Fibroblast of lung (primary cell): ENCODE results near the gene SEC23IP. TPM values are rescaled to one million over a fixed set of nuclear protein-coding genes. Genes with fewer than 3 reads are reported as not detected.
"Not testable (repeated sequence)": the region's sequence is repeated elsewhere in the genome, so short reads cannot be mapped to it uniquely, and the experiment has no call there.

ENCODE experiments used
- DNase-seq, 2 donors: peaks; one replicate each; pipeline versions ENCODE4 v3.0.0 to v3.0.0-alpha.2; 2010; ENCODE audit warnings: low read depth in 2 of 2
- H2AFZ ChIP-seq: 2 replicates; pipeline ENCODE4 v1.5.1; 2012; ENCODE audit warnings: low read length, control low read depth, inconsistent platforms
- H3K27ac ChIP-seq: 2 replicates; pipeline ENCODE4 v1.5.1; 2011; ENCODE audit warnings: low read length, control low read depth; ENCODE audit not compliant: insufficient read depth
- H3K27me3 ChIP-seq: 2 replicates; pipeline ENCODE4 v1.5.1; 2011; ENCODE audit warnings: mild to moderate bottlenecking, low read length; ENCODE audit not compliant: control insufficient read depth, insufficient read depth
- H3K36me3 ChIP-seq: 2 replicates; pipeline ENCODE4 v1.5.1; 2011; ENCODE audit warnings: low read length; ENCODE audit not compliant: control insufficient read depth, insufficient read depth
- H3K4me1 ChIP-seq: 2 replicates; pipeline ENCODE4 v1.5.1; 2011; ENCODE audit warnings: low read length; ENCODE audit not compliant: control insufficient read depth, insufficient read depth; ENCODE audit errors: extremely low read depth
- H3K4me2 ChIP-seq: 2 replicates; pipeline ENCODE4 v1.5.1; 2011; ENCODE audit warnings: low read length, control low read depth; ENCODE audit not compliant: insufficient read depth; ENCODE audit errors: extremely low read depth
- H3K4me3 ChIP-seq, 4 experiments: fragments of 200-600 bp in 1 of 4; sonication (generic) in 1 of 4; replicated peaks in 1 of 4; 2 replicates each; pipeline ENCODE4 v1.5.1; 2011 to 2016; ENCODE audit warnings: low read length in 4 of 4, low read depth in 3 of 4, mild to moderate bottlenecking in 3 of 4, control low read depth in 2 of 4, inconsistent platforms in 1 of 4, mixed read lengths in 1 of 4; ENCODE audit not compliant: insufficient read depth in 1 of 4; ENCODE audit errors: control extremely low read depth in 1 of 4
- H3K79me2 ChIP-seq: 2 replicates; pipeline ENCODE4 v1.5.1; 2012; ENCODE audit warnings: mild to moderate bottlenecking, low read length, inconsistent platforms; ENCODE audit not compliant: control insufficient read depth, insufficient read depth
- H3K9ac ChIP-seq: 2 replicates; pipeline ENCODE4 v1.5.1; 2011; ENCODE audit warnings: mild to moderate bottlenecking, low read length, control low read depth; ENCODE audit not compliant: insufficient read depth
- H3K9me3 ChIP-seq: 2 replicates; pipeline ENCODE4 v1.5.1; 2012; ENCODE audit warnings: low read depth, low read length; ENCODE audit not compliant: control insufficient read depth, insufficient read depth
- H4K20me1 ChIP-seq: 2 replicates; pipeline ENCODE4 v1.5.1; 2011; ENCODE audit warnings: low read length; ENCODE audit not compliant: control insufficient read depth, insufficient read depth; ENCODE audit errors: extremely low read depth
- EZH2 ChIP-seq: IDR thresholded peaks from 2 replicates; pipeline ENCODE4 v1.5.1; 2012; ENCODE audit warnings: low read length, control low read depth, mild to moderate bottlenecking; ENCODE audit errors: missing control alignments
- polyA plus RNA-seq, 2 donors: library from polyadenylated mRNA; depleted of rRNA in 1 of 2; stranded (reverse) in 1 of 2; unstranded in 1 of 2; fragments of >200 nt; gene quantifications; 2 replicates each; pipeline ENCODE4 v1.2.1, GENCODE V29; 2011 to 2012; ENCODE audit warnings: missing spikeins in 1 of 2
- total RNA-seq: library from RNA; depleted of rRNA; stranded (reverse); fragments of >200 nt; gene quantifications from 2 replicates; pipeline ENCODE4 v1.2.1, GENCODE V29; 2014
- TF ChIP-seq, protein P1 (sequence below), 2 donors: IDR thresholded peaks in 1 of 2; conservative IDR thresholded peaks in 1 of 2; 1 replicate in 1 of 2; 2 replicates in 1 of 2; pipeline ENCODE4 v1.5.1; 2011 to 2012; ENCODE audit warnings: low read length in 2 of 2, control low read depth in 1 of 2, inconsistent platforms in 1 of 2, low read depth in 1 of 2, mild to moderate bottlenecking in 1 of 2

The SEC23IP gene
- total and polyA plus RNA-seq, 2 donors (not counting 1 experiment from before 2014, with no cell fraction given) = 16.3 to 47.1 TPM

DNA sequence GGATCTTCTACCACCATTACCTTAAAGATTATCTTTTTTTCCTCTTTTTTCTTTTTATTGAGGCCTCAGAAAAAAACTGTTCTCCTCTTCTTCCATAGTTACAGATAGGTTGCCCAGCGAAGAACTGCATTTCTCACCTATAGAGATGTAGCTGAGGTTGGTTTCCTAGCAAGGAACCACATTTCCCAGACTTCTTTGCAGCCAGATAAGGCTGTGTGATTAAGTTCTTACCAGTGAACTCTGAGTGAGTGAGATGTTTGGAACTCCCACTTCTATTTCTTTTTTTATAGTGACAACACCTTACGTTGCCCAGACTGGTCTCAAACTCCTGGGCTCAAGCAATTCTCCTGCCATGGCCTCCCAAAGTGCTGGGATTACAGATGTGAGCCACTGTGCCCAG is 14.0 kb upstream of the SEC23IP start:
- no peak for DNase-seq
- no peaks in the 10 kb centered on the region for H3K79me2 ChIP-seq
- no peaks in the 10 kb centered on the region for H3K27me3 ChIP-seq
- no peaks in the 10 kb centered on the region for H3K36me3 ChIP-seq
- H3K4me3 ChIP-seq = no peak overlapping the region
- no peak overlapping the region for H3K9ac ChIP-seq
- TF ChIP-seq, protein P1, sequence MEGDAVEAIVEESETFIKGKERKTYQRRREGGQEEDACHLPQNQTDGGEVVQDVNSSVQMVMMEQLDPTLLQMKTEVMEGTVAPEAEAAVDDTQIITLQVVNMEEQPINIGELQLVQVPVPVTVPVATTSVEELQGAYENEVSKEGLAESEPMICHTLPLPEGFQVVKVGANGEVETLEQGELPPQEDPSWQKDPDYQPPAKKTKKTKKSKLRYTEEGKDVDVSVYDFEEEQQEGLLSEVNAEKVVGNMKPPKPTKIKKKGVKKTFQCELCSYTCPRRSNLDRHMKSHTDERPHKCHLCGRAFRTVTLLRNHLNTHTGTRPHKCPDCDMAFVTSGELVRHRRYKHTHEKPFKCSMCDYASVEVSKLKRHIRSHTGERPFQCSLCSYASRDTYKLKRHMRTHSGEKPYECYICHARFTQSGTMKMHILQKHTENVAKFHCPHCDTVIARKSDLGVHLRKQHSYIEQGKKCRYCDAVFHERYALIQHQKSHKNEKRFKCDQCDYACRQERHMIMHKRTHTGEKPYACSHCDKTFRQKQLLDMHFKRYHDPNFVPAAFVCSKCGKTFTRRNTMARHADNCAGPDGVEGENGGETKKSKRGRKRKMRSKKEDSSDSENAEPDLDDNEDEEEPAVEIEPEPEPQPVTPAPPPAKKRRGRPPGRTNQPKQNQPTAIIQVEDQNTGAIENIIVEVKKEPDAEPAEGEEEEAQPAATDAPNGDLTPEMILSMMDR (conservative IDR thresholded peaks at IDR 0.05 in 1 of 2, IDR thresholded peaks at IDR 0.05 in 1 of 2; ENCODE audit: low read depth in 1 of 2, low read length in 2 of 2) = no peak
- TF ChIP-seq EZH2 = no peak
- H3K27ac ChIP-seq = no peak overlapping the region
- no peaks in the 10 kb centered on the region for H3K4me1 ChIP-seq
- H4K20me1 ChIP-seq = no peaks in the 10 kb centered on the region
- H2AFZ ChIP-seq = no peak overlapping the region
- H3K9me3 ChIP-seq = no peaks in the 10 kb centered on the region
- no peak overlapping the region for H3K4me2 ChIP-seq

DNA sequence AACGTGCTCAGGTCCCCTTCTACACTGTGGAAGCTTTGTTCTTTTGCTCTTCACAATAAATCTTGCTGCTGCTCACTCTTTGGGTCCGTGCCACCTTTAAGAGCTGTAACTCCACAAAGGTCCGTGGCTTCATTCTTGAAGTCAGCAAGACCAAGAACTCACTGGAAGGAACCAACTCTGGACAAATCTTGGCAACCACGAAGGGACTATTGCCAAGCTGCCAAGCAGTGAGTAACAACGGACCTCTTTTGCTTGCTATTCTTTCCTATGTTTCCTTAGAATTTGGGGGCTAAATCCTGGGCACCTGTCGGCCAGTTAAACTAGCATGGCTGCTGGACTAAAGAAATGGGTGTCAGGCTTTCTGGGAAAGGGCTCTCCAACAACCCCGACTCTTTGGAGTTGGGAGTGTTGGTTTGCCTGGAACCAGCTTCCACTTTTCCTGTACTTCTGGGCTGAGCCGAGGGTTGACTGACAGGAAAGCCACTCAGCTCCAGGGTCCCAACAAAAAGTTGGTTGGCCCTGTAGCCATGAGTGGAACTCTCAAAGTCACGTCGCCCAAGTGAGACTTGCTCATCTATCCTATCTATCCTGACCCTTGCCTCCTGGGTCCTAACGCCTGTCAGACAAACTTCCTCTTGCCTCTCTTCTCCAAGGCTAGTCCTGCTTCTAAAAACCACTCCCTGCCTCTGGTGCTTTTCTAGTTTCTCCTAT is 8.5 kb upstream of the SEC23IP start:
- H3K9me3 ChIP-seq, H3K9ac ChIP-seq, H3K27me3 ChIP-seq, H3K4me3 ChIP-seq, H3K4me2 ChIP-seq, H2AFZ ChIP-seq, H4K20me1 ChIP-seq, H3K79me2 ChIP-seq, H3K4me1 ChIP-seq, H3K36me3 ChIP-seq, H3K27ac ChIP-seq: not testable (repeated sequence)
- DNase-seq = peak in 1 of 2 donors; percentile 33

DNA sequence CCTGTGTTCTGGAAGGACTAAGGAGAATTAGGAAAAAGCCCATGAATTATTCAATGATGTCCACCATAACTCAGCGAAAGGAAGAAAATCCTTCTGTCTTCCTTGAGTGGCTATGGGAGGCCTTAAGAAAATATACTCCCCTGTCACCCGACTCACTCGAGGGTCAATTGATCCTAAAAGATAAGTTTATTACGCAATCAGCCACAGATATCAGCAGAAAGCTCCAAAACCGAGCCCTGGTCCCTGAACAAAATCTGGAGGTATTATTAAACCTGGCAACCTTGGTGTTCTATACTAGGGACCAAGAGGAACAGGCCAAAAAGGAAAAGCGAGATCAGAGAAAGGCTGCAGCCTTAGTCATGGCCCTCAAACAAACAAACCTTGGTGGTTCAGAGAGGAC is 6.5 kb upstream of the SEC23IP start:
- not testable (repeated sequence) for H3K4me3 ChIP-seq, H3K79me2 ChIP-seq, H3K27ac ChIP-seq, DNase-seq, H3K9me3 ChIP-seq, H3K9ac ChIP-seq, H3K27me3 ChIP-seq, H4K20me1 ChIP-seq, H2AFZ ChIP-seq, H3K4me2 ChIP-seq, H3K4me1 ChIP-seq, H3K36me3 ChIP-seq

DNA sequence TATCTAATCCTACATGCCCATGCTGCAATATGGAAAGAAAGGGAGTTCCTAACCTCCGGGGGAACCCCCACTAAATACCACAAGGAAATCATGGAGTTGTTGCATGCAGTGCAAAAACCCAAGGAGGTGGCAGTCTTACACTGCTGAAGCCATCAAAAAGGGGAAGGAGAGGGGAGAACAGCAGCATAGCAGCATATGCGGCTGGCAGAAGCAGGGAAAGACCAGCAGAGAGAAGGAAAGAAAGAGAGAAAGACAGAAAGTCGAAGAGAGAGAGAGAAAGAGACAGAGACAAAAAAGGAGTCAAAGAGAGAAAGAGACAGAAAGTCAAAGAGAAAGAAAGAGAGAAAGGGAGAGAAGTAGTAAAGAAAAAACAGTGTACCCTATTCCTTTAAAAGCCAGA is 3.8 kb upstream of the SEC23IP start:
- H4K20me1 ChIP-seq, DNase-seq, H3K4me3 ChIP-seq, H3K27ac ChIP-seq, H3K9ac ChIP-seq, H3K9me3 ChIP-seq, H3K27me3 ChIP-seq, H2AFZ ChIP-seq, H3K36me3 ChIP-seq, H3K4me2 ChIP-seq, H3K4me1 ChIP-seq: not testable (repeated sequence)
- H3K79me2 ChIP-seq = peaks cover 14% of the 10 kb centered on the region

DNA sequence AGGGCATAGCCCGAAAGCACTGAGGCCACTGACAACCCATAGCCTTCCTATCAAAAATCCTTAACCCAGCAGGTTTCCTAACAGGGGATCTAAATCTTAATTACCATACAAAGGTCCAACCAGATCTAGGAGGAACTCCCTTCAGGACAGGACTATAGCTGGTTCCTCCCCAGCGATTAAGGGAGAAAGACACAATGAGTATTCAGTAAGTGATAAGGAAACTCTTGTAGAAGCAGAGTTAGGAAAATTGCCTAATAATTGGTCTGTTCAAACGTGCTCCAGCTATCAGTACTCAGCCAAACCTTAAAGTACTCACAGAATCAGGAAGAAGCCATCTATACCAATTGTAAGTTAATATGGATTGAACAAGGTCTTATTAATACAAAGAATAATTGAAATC is 3.3 kb upstream of the SEC23IP start:
- not testable (repeated sequence) for H3K4me3 ChIP-seq, H3K4me1 ChIP-seq, H3K4me2 ChIP-seq, H3K36me3 ChIP-seq, H3K27me3 ChIP-seq, H3K9me3 ChIP-seq, H2AFZ ChIP-seq, H3K9ac ChIP-seq, H3K27ac ChIP-seq, DNase-seq, H4K20me1 ChIP-seq
- peaks cover 19% of the 10 kb centered on the region for H3K79me2 ChIP-seq

DNA sequence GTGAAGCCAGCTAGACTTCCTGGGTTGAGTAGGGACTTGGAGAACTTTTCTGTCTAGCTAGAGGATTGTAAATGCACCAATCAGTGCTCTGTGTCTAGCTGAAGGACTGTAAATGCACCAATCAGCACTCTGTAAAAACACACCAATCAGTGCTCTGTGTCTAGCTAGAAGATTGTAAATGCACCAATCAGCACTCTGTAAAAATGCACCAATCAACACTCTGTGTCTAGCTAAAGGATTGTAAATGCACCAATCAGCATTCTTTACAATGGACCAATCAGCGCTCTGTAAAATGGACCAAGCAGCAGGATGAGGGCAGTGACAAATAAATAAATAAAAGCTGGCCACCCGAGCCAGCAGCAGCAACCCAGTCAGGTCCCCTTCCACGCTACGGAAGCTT is 2.2 kb upstream of the SEC23IP start:
- Histone ChIP-seq H3K4me1 (peaks cover 12% of the 10 kb centered on the region), H3K79me2 (peaks cover 30% of the 10 kb centered on the region)
- not testable (repeated sequence) for H2AFZ ChIP-seq, H3K36me3 ChIP-seq, H3K9me3 ChIP-seq, H4K20me1 ChIP-seq, H3K4me3 ChIP-seq, H3K9ac ChIP-seq, H3K27me3 ChIP-seq, DNase-seq, H3K4me2 ChIP-seq, H3K27ac ChIP-seq
